NCI-H187 treated with DMSO at 0.1 percent for 48 hours (cell line): ENCODE data around the gene PPARGC1A.

Experiments
- DNase-seq: peaks from one replicate; lab custom pipeline; 2025; lab: John Stamatoyannopoulos, UW

Gene PPARGC1A

DNA sequence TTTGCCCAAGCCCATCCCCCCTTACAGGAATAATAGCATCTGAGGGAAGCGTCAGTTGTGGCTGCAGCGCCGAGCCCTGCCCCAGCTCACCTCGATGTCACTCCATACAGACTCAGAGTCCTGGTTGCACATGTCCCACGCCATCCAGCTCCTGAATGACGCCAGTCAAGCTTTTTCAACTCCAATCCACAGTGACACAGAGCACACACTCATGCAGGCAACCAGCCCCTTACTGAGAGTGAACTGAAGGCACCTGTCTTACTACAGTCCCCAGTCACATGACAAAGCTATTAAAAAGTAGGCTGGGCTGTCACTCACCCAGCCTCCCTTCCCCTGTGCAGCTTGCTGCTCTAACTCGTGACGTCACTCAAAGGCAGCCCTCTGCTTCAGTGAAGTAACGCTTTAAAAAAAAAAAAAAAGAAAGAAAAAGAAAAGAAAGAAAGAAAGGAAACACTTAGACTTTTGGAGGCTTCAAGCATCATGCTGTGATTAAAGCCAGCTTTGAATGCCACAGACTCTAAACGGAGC is at the start of gene PPARGC1A:
TSS of gene PPARGC1A (minus strand) at position 234 of the 528 bp plus-strand sequence. CDS start at position 144, 90 bp downstream.
- peak; percentile 91 for DNase-seq

- no peak for DNase-seq
Measured at GRCh38 chr4:23938796-23939195, 48.9 kb upstream of the PPARGC1A start.

DNA sequence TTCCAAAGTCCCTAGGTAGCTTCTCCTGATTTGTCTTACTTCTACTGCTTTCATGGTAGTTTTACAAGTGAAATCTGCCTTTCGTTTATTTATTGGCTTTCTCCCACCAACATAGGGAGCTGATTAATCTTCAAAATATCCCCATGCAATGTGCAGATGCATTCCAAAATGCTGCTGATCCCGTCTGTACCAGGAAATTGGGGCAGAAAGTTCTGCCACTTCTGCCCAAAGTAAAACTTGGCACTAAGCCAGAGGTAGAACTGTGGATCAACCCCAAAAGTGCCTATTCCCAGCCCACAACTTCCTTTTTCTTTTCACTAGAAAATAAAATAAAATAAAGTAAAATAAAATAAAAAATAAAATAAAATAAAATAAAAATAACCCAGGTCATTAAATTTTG is 47.3 kb upstream of the PPARGC1A start:
- DNase-seq = no peak

GRCh38 chr4:23934915-23935314 is 45.1 kb upstream of the PPARGC1A start:
- DNase-seq = peak; percentile 9

GRCh38 chr4:23934223-23934622 is 44.4 kb upstream of the PPARGC1A start:
- no peak for DNase-seq

- no peak for DNase-seq
Measured at GRCh38 chr4:23932901-23933308, 43.1 kb upstream of the PPARGC1A start.

GRCh38 chr4:23932186-23932585 is 42.3 kb upstream of the PPARGC1A start:
- DNase-seq = no peak

DNA sequence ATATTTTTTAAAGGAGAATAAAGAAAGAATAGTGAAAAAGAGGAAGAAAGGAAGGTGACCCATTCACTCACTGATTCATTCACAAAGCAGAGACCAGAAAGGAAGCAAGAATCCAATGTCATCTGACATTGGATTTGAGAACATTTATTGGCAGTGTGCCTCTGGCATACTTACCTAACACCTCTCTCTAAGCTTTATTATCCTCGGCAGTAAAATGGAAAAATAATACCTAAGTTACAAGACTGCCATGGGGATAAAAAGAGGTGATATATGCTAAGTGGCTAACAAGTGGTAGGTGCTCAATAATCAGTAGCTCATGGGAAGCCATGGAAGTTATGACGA is 41.6 kb upstream of the PPARGC1A start:
- DNase-seq = no peak

- no peak for DNase-seq
Measured at GRCh38 chr4:23930750-23931488, 41.1 kb upstream of the PPARGC1A start.

- no peak for DNase-seq
Measured at GRCh38 chr4:23929248-23929647, 39.4 kb upstream of the PPARGC1A start.

- DNase-seq = no peak
Measured at GRCh38 chr4:23924556-23924955, 34.7 kb upstream of the PPARGC1A start.

DNA sequence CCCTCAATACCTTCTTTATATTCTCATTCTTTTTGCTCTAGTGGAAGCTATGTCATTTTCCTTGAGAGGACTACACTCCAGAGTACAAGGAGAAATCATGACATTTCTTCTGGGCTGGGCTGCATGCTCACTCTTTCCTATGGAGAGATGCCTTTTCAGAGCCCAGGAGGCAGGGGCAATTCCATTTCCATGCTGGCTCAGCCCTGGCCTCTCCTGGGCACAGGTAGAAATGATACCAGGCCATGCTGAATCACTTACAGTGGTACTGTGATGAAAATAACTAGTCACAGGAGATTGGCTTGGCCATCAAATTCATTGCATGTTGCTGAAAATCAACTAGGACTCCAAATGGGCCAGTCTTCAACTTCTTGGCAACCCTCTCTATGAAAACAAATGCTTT is 34.0 kb upstream of the PPARGC1A start:
- DNase-seq = no peak

DNA sequence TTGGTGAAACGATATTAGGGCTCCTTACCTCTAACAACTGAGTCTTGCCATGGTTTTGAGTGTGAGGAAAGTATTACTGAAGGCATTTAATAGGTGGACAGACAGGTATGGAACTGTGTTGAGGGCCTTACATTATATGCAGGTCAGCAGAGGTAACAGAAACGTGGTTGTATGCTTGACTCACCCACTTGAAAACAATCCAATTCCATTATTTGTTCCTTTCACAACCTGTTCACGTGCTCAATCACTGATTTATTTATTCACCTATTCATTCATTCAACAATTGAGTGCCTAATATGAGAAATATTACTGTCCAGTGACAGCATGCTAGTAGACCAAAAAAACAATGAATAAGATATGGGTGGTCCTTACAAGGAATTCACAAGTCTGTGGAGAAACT is 33.3 kb upstream of the PPARGC1A start:
- no peak for DNase-seq

DNA sequence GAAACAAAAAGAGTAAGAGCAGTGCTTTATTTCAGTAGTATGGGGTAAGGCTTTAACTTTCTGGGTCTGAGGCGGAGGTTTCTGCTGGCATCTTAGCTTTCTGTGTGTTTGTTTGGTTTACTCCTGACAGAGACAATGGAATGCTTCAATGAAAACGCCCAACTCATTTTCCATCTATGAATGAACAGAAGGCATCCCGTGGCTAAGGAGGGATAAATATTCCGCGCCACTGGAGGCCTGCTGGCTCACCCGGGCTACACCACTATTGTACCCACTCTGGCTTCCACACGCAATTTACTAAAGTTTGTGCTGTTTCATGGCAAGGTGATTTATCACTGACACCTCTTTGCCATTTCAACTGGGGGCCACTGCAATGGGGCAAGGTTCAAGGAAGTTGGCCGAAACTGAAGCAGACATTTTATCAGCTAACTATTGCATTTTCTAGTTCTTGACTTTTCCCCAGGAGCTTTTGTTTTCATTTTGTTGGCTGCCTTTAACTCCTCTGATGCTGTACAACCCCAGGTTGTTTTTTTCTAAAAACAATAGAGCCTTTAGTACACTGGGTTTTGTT is 32.8 kb upstream of the PPARGC1A start:
- no peak for DNase-seq

DNA sequence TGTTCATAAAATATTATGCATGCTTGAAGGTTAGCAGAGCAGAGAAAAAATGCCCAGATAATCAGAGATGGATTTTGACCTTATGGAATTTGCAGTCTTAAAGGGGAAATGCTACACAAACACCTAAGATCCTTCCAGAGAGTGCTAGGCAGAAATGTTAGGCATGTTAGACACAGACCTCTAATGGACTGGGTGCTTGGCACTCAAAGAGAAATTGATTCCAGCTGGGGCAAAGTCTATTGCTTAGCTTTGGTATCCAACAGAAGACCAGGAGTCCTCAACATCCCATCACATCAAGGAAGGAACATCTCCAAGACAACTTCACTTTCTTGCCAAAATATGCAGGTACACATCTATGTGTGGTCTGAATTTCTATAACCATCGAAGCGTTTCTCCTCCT is 32.2 kb upstream of the PPARGC1A start:
- no peak for DNase-seq

DNA sequence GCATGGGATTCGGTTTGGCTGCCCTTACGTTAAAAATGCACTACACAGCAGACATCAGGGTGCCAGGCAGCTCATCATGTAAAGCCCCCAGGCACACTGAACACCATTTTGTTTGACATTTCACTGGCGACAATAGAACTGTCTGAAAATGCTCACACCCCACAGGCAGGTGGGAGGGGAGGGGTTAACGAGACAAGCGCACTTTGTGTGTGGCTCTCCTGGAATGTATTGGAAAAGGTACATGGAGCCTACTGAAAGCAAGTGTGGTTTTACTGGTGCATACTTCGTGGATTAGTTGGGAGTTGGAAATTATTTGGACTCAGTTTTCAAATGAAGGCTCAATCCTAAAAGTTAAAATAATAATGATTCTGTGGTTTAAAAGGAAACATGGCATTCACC is 31.6 kb upstream of the PPARGC1A start:
- no peak for DNase-seq

GRCh38 chr4:23920716-23921446 is 31.0 kb upstream of the PPARGC1A start:
- DNase-seq = no peak

DNA sequence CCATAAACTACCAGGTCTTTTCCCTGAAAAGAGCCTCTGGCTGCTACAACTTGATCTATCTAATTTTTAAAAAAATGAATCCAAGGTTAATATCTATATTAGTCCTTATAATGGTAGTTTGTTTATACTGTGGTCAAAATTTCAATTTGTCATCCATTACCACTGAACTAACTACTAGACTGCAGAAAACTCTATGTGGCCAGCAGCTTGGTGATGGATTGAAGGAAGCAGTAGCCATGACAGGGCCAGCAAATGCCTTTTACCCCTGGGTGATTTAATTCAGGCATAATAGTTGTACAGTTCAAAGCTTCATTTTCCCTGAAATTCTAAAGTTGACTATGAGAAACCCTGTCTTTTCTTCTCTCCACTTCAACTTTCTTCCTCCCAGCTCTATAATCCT is 30.4 kb upstream of the PPARGC1A start:
- no peak for DNase-seq

- no peak for DNase-seq
Measured at GRCh38 chr4:23916282-23916681, 26.4 kb upstream of the PPARGC1A start.

DNA sequence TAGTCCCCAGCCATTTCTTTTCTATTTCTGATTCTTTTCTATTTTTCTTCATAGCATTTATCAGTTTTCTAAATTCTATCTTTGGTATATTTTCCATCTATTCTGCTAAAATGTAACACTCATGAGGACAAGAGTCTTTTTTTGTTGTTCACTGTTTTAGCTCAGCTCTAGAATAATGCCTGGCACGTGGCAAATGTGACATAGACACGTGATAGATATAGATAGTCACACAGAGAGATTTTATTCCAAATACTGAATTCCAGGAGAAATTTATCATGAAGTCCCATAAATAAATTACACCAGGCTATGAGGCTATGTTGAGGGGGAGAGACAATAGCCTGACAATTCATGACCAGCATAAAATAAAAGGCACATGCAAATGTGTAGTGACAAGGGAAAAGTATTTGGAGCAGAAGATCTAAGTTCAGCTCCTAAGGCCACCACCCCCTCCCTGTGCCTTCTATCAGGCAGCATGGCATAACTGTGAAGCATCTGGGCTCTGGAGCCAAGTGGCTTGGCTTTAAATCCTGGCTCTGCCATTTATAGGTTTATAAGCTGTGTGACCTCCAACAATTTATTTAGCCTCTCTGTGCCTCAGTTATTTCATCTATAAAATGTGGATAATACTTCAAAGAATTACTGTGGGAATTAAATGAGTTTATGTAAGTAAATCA is 25.7 kb upstream of the PPARGC1A start:
- no peak for DNase-seq

DNA sequence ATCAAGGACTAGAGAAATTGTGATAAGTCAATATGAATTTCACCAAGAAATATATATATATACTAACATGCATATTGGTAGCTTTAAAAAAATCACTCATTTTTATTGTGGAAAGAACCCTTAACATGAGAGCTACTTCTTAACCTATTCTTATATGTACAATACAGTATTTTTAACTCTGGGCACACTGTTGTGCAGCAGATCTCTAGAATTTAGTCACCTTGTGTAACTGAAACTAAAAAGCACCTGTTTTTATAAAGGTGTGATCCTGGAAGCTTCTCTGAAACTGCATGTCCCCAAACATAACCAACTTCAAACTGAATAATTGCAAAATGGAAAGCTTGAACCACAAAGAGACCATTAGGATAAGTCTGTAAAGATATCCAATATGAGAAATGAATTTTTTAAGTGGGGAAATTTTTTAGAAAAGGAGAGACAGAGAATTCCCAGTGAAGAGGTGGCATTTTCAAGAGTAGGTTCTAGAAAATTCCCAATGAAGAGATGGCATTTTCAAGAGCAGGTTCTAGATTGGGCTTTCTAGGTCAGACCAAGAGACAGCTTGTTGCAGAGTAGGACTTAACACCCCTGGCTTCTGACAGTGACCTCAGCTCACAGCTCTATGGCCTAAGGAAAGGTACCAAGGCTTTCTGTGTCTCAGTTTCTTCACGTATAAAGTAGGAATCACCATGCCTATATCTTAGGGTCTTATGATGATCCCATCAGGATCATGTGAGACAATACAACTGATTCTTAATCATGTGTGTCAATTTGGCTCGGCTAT is 22.0 kb upstream of the PPARGC1A start:
- DNase-seq = no peak

GRCh38 chr4:23909671-23910070 is 19.8 kb upstream of the PPARGC1A start:
- no peak for DNase-seq
